ENCODE results near the gene ZNF384. TPM values are rescaled to one million over a fixed set of nuclear protein-coding genes. Genes with fewer than 3 reads are reported as not detected.

The ZNF384 gene
- total RNA-seq = 7.1 and 8.8 TPM in 2 replicates

GRCh38 chr12:6688999-6689882, at the start of gene ZNF384:
TSS of gene ZNF384 (minus strand) at chr12:6689375. CDS start at chr12:6679520, 9,855 bp downstream.

GRCh38 chr12:6723607-6724408, 34.6 kb upstream of the ZNF384 start, which contains the start of gene COPS7A:
TSS of gene COPS7A (plus strand) at chr12:6724046. CDS start at chr12:6724657, 611 bp downstream.

GRCh38 chr12:6700646-6701051, 11.5 kb upstream of the ZNF384 start, which contains the start of gene PIANP:
TSS of gene PIANP (minus strand) at chr12:6700815. CDS start at chr12:6698061, 2,754 bp downstream.

GRCh38 chr12:6662906-6663742, 26.1 kb downstream of the ZNF384 start, which contains the start of gene ING4:
TSS of gene ING4 (minus strand) at chr12:6663119. CDS start at chr12:6663101, 18 bp downstream.

GRCh38 chr12:6647083-6647604, 42.0 kb downstream of the ZNF384 start, which contains the start of gene ACRBP:
TSS of gene ACRBP (minus strand) at chr12:6647432. CDS start at chr12:6647366, 66 bp downstream.

GRCh38 chr12:6635856-6636531, 53.2 kb downstream of the ZNF384 start, which contains the start of gene LPAR5:
TSS of gene LPAR5 (minus strand) at chr12:6635959. CDS start at chr12:6621248, 14,711 bp downstream.

Other genes starting within 250 kb of the ZNF384 start
- gene CD27, start 244.4 kb downstream of the ZNF384 start, total RNA-seq = not detected in 2 replicates
- 3.9 and 6.8 TPM in 2 replicates for gene TAPBPL, start 237.3 kb downstream of the ZNF384 start, total RNA-seq
- 2.3 and 2.7 TPM in 2 replicates for gene VAMP1, start 218.7 kb downstream of the ZNF384 start, total RNA-seq
- gene MRPL51, start 196.1 kb downstream of the ZNF384 start, total RNA-seq = 109 and 117 TPM in 2 replicates
- gene NCAPD2, start 195.3 kb downstream of the ZNF384 start, total RNA-seq = 44.8 and 62.3 TPM in 2 replicates
- 4,775 and 7,237 TPM in 2 replicates for gene GAPDH, start 154.9 kb downstream of the ZNF384 start, total RNA-seq
- gene IFFO1, start 133.3 kb downstream of the ZNF384 start, total RNA-seq = 7.6 and 7.8 TPM in 2 replicates
- gene NOP2, start 121.1 kb downstream of the ZNF384 start, total RNA-seq = 21.4 and 33.9 TPM in 2 replicates
- 143 and 200 TPM in 2 replicates for gene CHD4, start 82.0 kb downstream of the ZNF384 start, total RNA-seq
- not detected in 2 replicates for gene LPAR5, start 53.4 kb downstream of the ZNF384 start, total RNA-seq
- gene ACRBP, start 41.9 kb downstream of the ZNF384 start, total RNA-seq = 0.32 and 0.46 TPM in 2 replicates
- gene ING4, start 26.3 kb downstream of the ZNF384 start, total RNA-seq = 36.7 and 52.1 TPM in 2 replicates
- gene PIANP, start 11.4 kb upstream of the ZNF384 start, total RNA-seq = under 0.01 TPM in 1 of 2 replicates, not detected in the other
- gene COPS7A, start 34.7 kb upstream of the ZNF384 start, total RNA-seq = 32.2 and 33.4 TPM in 2 replicates
- gene MLF2, start 63.8 kb upstream of the ZNF384 start, total RNA-seq = 89.3 and 94.7 TPM in 2 replicates
- 39.4 and 54.6 TPM in 2 replicates for gene PTMS, start 77.0 kb upstream of the ZNF384 start, total RNA-seq
- under 0.01 and 0.15 TPM in 2 replicates for gene LAG3, start 83.1 kb upstream of the ZNF384 start, total RNA-seq
- not detected in 2 replicates for gene CD4, start 100.2 kb upstream of the ZNF384 start, total RNA-seq
- gene GPR162, start 132.4 kb upstream of the ZNF384 start, total RNA-seq = 9.4 and 9.7 TPM in 2 replicates
- gene P3H3, start 139.0 kb upstream of the ZNF384 start, total RNA-seq = 81.9 and 98.6 TPM in 2 replicates
- 0.65 and 1.4 TPM in 2 replicates for gene GNB3, start 151.6 kb upstream of the ZNF384 start, total RNA-seq
- 12.7 and 13.2 TPM in 2 replicates for gene CDCA3, start 161.9 kb upstream of the ZNF384 start, total RNA-seq
- 84.5 and 88.4 TPM in 2 replicates for gene USP5, start 162.8 kb upstream of the ZNF384 start, total RNA-seq
- gene TPI1, start 178.2 kb upstream of the ZNF384 start, total RNA-seq = 1,011 and 1,271 TPM in 2 replicates
- 3.2 and 4.1 TPM in 2 replicates for gene SPSB2, start 183.9 kb upstream of the ZNF384 start, total RNA-seq
- gene LRRC23, start 215.4 kb upstream of the ZNF384 start, total RNA-seq = 4.2 and 9.1 TPM in 2 replicates
- 8.1 and 8.7 TPM in 2 replicates for gene ENO2, start 225.2 kb upstream of the ZNF384 start, total RNA-seq
- 9.1 and 16.6 TPM in 2 replicates for gene ATN1, start 238.6 kb upstream of the ZNF384 start, total RNA-seq

Data from epithelial cell of umbilical artery (primary cell).